ENCODE measurements around the gene KLHL15.
A peak's percentile ranks its signal among the peaks of the same experiment; 100 is the strongest.
"Not testable (repeated sequence)": the region's sequence is repeated elsewhere in the genome, so short reads cannot be mapped to it uniquely, and the experiment has no call there.

The KLHL15 gene

GRCh38 chrX:24017674-24018073 is 9.3 kb downstream of the KLHL15 start:
- no peak for DNase-seq (ENCODE audit: low read depth in 2 of 2)

GRCh38 chrX:24014388-24015018 is 12.5 kb downstream of the KLHL15 start:
- DNase-seq (ENCODE audit: low read depth in 2 of 2) = peak; percentile 15 to 34

- no peak for DNase-seq (ENCODE audit: low read depth in 2 of 2)
Measured at GRCh38 chrX:24012266-24012665, 14.7 kb downstream of the KLHL15 start.

- no peak for DNase-seq (ENCODE audit: low read depth in 2 of 2)
Measured at GRCh38 chrX:24005867-24006266, 21.1 kb downstream of the KLHL15 start.

GRCh38 chrX:24005028-24005427 is 22.0 kb downstream of the KLHL15 start:
- DNase-seq (ENCODE audit: low read depth in 2 of 2) = no peak

GRCh38 chrX:24002792-24003191 is 24.2 kb downstream of the KLHL15 start:
- DNase-seq (ENCODE audit: low read depth in 2 of 2) = no peak

- no peak for DNase-seq (ENCODE audit: low read depth in 2 of 2)
Measured at GRCh38 chrX:24002167-24002566, 24.8 kb downstream of the KLHL15 start.

- no peak for DNase-seq (ENCODE audit: low read depth in 2 of 2)
Measured at GRCh38 chrX:23999671-24000070, 27.3 kb downstream of the KLHL15 start.

- no peak for DNase-seq (ENCODE audit: low read depth in 2 of 2)
Measured at GRCh38 chrX:23993012-23993633, 33.9 kb downstream of the KLHL15 start.

GRCh38 chrX:23992431-23992830 is 34.6 kb downstream of the KLHL15 start:
- DNase-seq (ENCODE audit: low read depth in 2 of 2) = no peak

- DNase-seq (ENCODE audit: low read depth in 2 of 2) = no peak
Measured at GRCh38 chrX:23990455-23990854, 36.5 kb downstream of the KLHL15 start.

GRCh38 chrX:23989689-23990088 is 37.3 kb downstream of the KLHL15 start:
- no peak for DNase-seq (ENCODE audit: low read depth in 2 of 2)

GRCh38 chrX:23982891-23983290 is 44.1 kb downstream of the KLHL15 start:
- no peak for DNase-seq (ENCODE audit: low read depth in 2 of 2)

GRCh38 chrX:23981711-23982110 is 45.3 kb downstream of the KLHL15 start:
- DNase-seq (ENCODE audit: low read depth in 2 of 2) = no peak

GRCh38 chrX:23981222-23981621 is 45.8 kb downstream of the KLHL15 start:
- DNase-seq (ENCODE audit: low read depth in 2 of 2) = no peak

GRCh38 chrX:23980011-23980441 is 47.0 kb downstream of the KLHL15 start:
- no peak for DNase-seq (ENCODE audit: low read depth in 2 of 2)

GRCh38 chrX:23978491-23978890 is 48.5 kb downstream of the KLHL15 start:
- no peak for DNase-seq (ENCODE audit: low read depth in 2 of 2)

GRCh38 chrX:23965630-23966029 is 61.4 kb downstream of the KLHL15 start:
- not testable (repeated sequence) for DNase-seq (ENCODE audit: low read depth in 2 of 2)

- no peak for DNase-seq (ENCODE audit: low read depth in 2 of 2)
Measured at GRCh38 chrX:23964191-23964590, 62.8 kb downstream of the KLHL15 start.

- no peak for DNase-seq (ENCODE audit: low read depth in 2 of 2)
Measured at GRCh38 chrX:23959781-23960180, 67.2 kb downstream of the KLHL15 start.

GRCh38 chrX:23954396-23954795 is 72.6 kb downstream of the KLHL15 start:
- DNase-seq (ENCODE audit: low read depth in 2 of 2) = no peak

- DNase-seq (ENCODE audit: low read depth in 2 of 2) = no peak
Measured at GRCh38 chrX:23953908-23954269, 73.1 kb downstream of the KLHL15 start.

- DNase-seq (ENCODE audit: low read depth in 2 of 2) = peak in 1 of 2 donors; percentile 1
Measured at GRCh38 chrX:23952984-23953907, 73.7 kb downstream of the KLHL15 start.
